GM21619 (cell line): ENCODE results near the gene CTNNAL1.

Experiments used
- ATAC-seq: cut with Tn5 transposase; IDR thresholded peaks from one replicate; pipeline ENCODE4 v1.9.1; 2021; ENCODE audit not compliant: unreplicated experiment

CTNNAL1 gene

GRCh38 chr9:109027176-109027575, 13.9 kb upstream of the CTNNAL1 start:
- no peak for ATAC-seq

DNA sequence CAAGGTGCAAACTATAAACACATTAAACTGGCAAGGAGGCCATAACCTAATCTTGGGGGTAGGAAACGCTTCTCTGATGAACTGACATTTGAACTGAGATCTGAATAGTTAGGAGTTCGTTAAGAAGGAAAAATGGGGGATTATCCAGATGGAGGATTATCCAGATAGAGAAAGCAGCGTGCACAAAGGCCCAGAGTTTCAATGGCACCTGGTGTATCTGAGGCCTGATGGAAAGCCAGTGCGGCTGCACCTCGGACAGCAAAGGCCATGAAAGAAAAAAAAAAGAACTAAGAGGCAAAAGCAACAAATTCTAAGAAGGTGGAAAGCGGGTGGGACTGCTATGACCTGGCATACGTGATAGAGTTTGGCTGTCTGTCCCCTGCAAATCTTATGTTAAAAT, 13.0 kb upstream of the CTNNAL1 start:
- no peak for ATAC-seq

DNA sequence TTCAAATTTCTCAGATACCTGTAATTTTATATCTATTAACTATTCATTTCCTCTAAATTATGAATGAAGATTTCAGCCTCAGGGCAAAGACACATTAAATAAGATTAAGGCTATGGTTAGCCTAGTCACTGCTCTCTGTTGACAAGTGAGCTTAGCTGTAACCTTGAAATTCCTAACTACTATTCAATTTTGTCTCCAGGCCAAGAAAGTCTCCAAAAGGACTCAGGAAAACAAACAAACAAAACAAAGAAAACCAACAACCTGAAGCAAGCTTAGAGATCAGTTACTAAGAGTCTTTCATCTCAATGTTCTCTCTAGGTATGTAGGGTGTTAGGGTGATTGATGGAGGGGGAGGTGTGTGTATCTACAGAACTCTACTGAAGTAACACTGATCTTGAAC, 9.6 kb upstream of the CTNNAL1 start:
- no peak for ATAC-seq

GRCh38 chr9:109020581-109021511, 7.5 kb upstream of the CTNNAL1 start:
- ATAC-seq = no peak

DNA sequence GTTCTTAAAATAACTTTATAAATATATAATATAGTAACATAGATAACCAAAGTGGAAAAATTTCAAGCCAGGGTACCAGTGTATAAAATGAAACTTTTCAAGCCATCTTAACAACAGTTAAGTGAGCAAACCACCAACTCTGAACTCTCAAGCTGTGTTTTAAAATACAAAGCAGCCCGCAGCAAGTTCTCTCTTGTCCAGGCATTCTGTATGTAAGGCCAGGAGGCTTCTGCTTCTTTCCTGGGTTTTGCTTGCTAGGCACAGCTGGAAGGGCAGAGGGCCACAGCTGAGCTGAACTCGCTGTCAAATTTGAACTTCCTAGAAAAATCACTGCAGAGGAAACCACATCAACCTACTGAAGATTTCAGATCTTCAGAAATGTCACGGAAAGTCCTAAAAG, 6.8 kb upstream of the CTNNAL1 start:
- no peak for ATAC-seq

DNA sequence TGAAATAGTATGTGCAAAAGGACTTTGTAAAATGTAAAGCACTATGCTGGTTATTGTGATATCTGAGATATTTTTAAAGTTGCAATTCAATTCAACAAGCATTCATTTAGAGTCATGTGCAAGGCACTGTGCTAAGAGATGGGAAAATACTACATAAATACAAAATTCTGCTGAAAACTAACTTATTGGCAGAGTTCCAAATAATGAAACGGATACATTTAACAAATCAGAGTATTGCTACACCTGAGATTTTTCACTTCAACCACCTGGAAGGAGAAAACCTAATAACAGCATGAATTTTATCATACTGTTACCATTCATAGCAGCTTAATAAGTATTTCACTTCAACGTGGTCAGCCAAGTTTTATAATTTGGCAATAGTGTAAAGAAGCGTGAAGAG, 6.1 kb upstream of the CTNNAL1 start:
- no peak for ATAC-seq

- ATAC-seq = peak; percentile 40
Observed at GRCh38 chr9:109017493-109017892, 4.2 kb upstream of the CTNNAL1 start.

DNA sequence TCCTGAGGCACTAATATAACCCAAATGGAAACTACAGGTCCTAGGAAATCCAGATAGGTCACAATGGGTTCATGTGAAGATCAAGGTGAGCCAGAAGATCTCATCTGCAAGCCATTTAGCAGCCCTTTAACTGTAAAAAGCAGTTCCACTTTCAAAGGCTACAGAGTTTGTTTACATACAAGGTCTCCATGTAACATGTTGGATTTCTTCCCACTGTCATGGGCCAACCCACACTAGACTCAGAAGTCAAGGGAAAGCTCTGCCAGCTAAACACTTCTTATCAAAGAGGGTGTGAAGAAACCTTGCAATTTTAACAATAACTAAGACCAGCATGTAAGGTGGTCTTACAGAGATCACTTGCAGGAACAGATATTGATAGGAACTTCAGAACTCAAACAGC, 3.8 kb upstream of the CTNNAL1 start:
- ATAC-seq = no peak

DNA sequence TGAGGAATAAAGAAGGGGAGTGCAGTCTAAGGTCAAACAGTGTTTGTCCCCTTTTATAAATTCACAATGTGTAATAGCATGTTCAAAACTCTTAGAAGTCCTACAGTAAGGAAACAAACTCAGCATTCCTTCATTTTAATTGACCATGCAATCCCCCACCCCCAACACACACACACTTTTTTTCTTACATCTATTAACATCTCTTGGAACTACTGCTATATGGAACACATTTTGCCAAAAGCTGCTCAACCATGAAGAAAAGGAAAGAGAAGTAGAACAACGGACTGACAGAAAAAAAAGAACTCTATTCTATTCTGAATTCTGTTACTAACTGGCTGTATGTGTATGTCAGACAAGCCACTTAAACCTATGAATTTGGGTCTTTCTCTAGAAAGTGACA, 2.8 kb upstream of the CTNNAL1 start:
- ATAC-seq = no peak

DNA sequence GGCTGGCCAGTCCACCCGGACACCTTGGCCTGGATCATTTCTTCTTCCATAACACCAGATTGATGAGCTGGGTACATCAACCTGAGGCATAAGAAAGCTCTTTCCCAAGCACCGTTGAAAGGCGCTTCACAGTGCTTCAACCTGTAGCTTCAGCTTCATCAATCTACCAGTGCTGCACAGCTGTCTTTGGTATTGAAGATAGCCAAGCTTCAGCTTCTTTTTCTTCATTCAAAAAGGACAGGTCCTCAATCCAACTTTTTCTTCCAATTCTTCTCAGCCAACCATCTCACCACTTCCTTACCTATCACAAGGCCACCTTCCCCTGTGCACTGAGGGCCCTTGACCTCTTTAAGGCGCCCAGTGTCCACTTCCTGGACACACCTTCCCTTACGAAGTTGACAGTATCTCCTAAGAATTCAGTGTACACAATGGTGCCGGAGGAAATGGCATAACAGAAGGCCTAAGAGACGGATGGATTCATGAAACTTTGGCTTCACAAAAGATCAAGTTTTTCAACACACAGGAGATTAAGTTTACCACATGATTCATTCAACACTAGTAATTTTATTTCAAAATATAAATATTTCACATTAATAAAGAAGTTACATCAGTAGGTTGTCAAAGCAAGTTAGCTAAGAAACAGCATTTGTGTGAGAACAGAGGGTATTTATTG, 1.4 kb upstream of the CTNNAL1 start:
- no peak for ATAC-seq

- no peak for ATAC-seq
Observed at GRCh38 chr9:109013679-109014607, 644 bp upstream of the CTNNAL1 start.

DNA sequence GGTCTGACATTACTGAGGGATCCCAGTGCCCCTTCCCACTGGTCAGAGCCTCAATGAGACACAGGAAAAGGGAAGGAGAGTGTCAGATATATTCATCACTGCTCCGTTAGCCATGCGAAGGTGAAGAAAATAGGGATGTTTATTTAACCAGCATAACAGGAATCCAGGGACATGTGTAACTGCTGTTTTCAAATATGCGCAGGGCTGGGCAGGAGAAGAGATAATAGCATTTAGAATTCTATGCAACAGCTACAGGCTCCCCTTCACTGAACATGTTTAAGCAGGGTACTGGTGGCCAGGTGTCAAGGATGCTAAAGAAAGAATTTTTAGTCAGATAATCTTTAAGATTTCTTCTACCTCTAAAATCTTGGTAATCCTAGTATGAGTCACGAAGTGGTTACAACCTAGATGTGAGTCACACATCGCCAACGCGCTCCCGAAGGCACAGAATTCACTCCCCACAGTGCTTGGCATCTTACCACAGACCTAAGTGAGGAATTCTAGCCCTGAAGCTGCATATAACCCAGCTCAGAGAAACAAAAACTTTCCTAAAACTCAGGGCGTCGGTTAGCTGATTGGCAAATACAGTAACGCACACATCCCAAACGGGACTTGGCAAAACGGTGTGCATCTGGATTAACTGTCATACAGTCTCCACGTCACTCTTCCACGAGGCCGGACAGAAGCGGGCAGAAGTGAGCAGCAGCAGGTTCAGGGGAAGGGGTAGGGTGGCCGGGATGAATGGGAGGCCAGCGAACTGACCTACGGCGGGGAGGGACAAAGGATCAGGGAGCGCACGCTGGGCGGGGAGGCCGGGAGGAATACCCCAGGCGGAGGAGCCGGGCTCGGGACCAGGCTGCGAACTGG, 1.1 kb downstream of the CTNNAL1 start:
- ATAC-seq = peak; percentile 28

GRCh38 chr9:109011231-109011671, 2.0 kb downstream of the CTNNAL1 start:
- ATAC-seq = no peak

DNA sequence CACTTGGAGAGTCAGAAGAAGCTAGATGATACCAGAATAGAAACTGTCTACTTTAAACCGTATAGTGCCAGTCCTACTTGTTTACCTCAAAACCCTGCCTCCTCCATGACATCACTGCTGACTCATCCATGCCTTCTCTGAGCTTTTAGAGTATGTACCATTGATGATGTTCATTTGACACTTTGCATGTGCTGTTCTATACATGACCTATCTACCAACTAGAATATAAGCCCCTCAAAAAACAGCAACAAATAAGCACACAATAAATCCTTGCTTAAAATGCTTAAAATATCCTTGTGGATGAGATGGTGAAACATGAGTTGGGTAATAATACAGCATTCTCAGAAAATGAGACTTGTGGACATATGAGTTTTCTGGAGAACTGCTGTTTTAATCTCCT, 2.6 kb downstream of the CTNNAL1 start:
- ATAC-seq = peak; percentile 38

DNA sequence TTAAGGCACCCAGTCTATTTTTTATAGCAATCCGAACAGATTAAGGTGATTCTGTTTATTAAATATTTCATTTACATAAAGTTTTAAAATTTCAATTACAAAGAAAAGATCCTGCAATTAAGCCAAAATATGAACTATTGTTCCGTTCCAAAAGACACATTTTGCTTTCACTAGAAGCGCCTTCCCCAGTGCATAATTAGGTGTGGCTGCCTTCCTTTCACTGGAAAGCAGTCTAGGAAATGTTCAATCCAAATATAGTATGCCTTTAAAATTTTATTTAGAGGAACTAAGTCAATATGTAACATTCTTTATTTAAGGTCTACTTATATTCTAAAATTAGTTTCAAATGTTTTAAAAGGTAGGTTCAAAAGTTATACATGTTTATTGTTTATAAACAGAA, 7.6 kb downstream of the CTNNAL1 start:
- no peak for ATAC-seq

DNA sequence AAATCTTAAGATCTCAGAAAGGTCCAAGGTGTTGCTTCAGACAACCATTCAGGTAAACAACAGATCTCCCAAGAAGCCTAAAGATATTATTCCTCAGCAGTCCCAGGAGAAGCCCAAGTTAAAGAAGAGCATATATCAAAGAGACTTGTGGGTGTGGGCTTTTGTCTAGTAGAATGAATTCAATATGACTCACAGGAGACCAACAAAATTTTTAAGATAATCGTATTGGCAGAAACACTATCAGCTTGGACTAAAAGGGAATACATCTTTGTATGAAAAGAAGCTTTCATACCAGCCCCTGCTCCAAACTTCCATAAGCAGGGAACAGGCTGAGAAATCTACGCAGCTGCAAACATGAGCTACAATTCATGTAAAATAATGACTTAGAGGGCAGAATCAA, 10.2 kb downstream of the CTNNAL1 start:
- no peak for ATAC-seq

DNA sequence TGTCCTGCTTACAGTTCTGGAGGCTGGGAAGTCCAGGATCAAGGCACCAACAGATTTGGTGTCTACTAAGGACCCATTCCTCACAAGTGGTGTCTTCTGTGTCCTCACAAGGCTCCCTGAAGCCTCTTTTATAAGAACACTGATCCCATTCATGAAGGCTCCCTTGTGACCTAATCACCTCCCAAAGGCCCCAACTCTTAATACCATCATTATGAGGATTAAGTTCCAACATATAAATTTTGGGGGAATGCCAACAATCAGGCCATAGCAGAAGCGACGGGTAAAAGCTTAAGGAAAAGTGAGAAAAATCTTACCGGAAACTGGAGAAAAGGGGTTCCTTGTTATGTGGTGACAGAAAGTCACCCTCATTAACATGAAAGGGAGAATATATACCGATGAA, 11.2 kb downstream of the CTNNAL1 start:
- no peak for ATAC-seq

DNA sequence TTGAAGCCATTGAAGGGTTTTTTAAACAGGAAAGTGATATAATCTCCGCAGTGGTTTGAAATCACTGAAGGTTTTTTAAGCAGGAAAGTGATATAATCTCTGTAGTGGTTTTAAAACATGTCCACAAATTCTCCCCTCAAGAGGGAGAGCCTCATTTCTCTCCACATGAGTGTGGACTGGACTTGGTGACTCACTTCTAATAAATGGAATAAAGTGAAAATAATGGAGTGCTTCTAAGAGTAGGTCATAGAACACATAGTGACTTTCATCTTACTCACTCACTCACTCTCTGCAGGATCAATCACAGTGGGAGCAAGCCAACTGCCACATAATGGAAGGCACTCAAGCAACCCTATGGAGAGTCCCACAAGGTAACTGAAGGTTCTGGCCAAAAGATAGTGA, 12.0 kb downstream of the CTNNAL1 start:
- ATAC-seq = no peak

DNA sequence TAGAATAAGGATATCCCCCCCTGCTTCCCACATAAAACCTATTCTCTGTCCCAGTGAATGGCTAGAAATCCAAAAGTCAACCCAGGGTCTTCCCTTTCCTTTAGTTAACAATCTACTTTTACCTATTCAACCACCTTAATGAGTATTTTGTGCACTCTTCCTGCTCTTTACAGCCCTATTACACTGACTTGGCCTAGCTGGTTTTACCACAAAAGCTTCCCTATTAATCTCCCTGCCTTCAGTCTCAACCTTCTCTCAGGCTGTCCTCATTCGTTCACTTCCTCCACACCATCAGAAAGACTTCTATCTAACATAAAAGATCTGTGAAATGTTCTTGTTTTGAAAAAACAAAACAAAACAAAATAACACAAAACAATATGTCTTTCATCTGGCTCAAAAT, 16.2 kb downstream of the CTNNAL1 start:
- ATAC-seq = no peak

DNA sequence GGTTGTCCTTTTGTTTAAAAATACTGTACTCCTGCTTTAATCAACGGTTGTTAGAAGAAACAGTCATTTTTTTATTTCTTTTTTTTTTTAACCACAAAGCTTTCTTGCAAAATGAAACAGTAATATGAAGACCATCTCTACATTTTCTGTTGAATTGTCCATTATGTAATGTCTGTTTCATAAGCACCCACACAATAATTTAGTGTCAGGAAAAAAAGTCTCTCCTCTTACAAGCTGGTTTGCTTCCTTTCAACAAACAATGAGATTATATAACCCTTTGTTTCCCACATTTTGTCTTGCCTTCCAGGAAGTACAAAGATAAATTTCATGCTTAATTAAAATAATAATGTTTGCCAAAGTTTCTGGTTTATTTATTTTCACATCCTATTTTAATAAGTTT, 16.7 kb downstream of the CTNNAL1 start:
- ATAC-seq = no peak
